NCI-H128 (cell line): ENCODE measurements around the gene CENPU.

ENCODE experiments used
- DNase-seq: peaks from one replicate; lab custom pipeline; 2025; ENCODE audit not compliant: unreplicated experiment; lab: John Stamatoyannopoulos, UW

Gene CENPU

DNA sequence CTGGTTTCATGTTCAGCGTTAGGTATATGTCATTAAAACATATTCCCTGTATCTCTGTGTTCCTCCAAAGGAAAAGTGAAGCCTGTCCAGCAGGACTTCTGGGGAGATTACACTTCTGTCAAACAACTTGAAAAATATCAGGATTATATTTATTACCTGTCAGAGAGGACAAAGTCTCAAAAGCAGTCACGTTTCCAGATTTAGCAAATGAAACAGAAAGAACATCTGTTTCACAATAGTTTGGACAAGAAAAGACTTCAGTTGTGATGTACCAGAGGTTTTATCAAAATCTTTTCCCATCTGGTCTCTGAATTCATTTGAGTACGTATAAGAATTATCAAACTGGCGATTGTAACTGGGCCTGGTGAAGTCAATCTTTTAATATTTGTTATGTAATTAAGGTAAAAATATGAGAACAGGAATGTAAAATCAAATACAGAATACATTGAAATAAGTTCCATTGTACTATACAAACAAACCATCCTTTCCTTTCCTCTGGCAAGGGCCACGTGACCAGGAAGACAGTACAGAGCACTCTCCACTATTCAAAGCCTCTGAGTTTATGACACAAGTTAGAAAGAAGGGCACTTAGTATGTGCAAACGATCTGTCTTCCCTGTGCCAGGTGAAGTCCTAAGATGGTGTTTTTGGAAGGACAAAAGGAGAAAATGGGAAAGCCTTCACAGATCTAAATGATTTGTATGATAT is 87.8 kb downstream of the CENPU start:
- no peak for DNase-seq

DNA sequence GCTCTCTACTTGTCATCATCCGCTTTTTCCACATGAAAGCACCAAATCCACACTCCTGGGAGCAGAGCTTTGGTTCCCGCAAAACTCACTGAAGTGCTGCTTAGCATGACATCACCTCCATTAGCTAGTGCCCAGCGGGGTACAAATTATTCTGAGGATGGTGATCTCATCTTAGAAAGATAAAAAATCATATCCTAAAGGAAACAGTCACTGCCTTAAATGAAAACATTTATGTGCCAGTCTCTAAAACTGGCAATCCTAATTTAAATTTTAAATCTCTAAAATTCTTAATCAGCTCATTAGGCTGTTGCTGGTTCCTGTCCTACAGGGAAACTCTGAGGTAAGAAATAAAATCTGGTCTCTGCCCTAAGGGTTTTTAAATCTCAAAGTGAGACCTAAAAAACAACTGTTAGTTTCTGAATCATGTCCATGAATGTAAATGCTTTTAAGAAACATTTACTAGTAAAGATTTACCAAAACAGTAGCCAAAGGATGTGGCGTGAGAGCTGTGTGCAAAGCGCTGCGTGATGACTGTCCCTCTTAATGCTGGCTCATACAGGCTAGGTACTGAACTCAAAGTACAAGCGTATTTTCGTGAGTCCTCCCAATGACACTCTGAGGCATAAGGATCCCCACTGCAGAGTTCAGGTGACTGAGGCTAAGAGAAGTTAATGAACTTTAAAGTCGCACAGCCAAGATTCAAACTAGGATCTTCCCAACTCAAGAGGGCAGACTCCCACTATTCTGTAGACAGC is 89.2 kb downstream of the CENPU start:
- DNase-seq = no peak
